Lung (tissue), 12 donors: ENCODE measurements around the gene MTA1. TPM values are rescaled to one million over a fixed set of nuclear protein-coding genes. Genes with fewer than 3 reads are reported as not detected.

Source experiments
- ATAC-seq: fragments of 200-7000 bp; cut with Tn5 transposase; one replicate; pipeline ENCODE4 v1.9.1; 2020; ENCODE audit warnings: moderate number of reproducible peaks; ENCODE audit not compliant: insufficient read depth, low FRiP score
- DNase-seq, 3 donors: peaks; one replicate each; pipeline ENCODE4 v3.0.0-alpha.2; 2013 to 2017
- H3K27ac ChIP-seq, 2 donors: one replicate each; pipeline ENCODE4 v1.5.1; 2013; ENCODE audit warnings: mild to moderate bottlenecking in 2 of 2, moderate library complexity in 2 of 2, control low read depth in 1 of 2, inconsistent platforms in 1 of 2, low read depth in 1 of 2, low read length in 1 of 2
- H3K27me3 ChIP-seq, 3 donors: one replicate each; pipeline ENCODE4 v1.5.1; 2013; ENCODE audit warnings: low read length in 2 of 3; ENCODE audit not compliant: control insufficient read depth in 3 of 3, insufficient read depth in 3 of 3
- H3K36me3 ChIP-seq, 4 donors: one replicate each; pipeline ENCODE4 v1.5.1; 2013; ENCODE audit warnings: low read length in 4 of 4, mild to moderate bottlenecking in 1 of 4, moderate library complexity in 1 of 4; ENCODE audit not compliant: control insufficient read depth in 4 of 4, insufficient read depth in 4 of 4
- H3K4me1 ChIP-seq, 5 donors: one replicate each; pipeline ENCODE4 v1.5.1; 2013; ENCODE audit warnings: low read length in 5 of 5, mild to moderate bottlenecking in 2 of 5, moderate library complexity in 1 of 5; ENCODE audit not compliant: control insufficient read depth in 5 of 5, insufficient read depth in 5 of 5
- H3K4me3 ChIP-seq: one replicate; pipeline ENCODE4 v1.5.1; 2013; ENCODE audit warnings: mild to moderate bottlenecking, control low read depth, moderate library complexity
- H3K9ac ChIP-seq, 2 donors: one replicate each; pipeline ENCODE4 v1.5.1; 2013; ENCODE audit warnings: low read length in 2 of 2, control low read depth in 1 of 2; ENCODE audit not compliant: insufficient read depth in 1 of 2
- H3K9me3 ChIP-seq, 4 donors: one replicate each; pipeline ENCODE4 v1.5.1; 2013; ENCODE audit warnings: low read length in 3 of 4, mild to moderate bottlenecking in 1 of 4, moderate library complexity in 1 of 4; ENCODE audit not compliant: control insufficient read depth in 4 of 4, insufficient read depth in 3 of 4
- CTCF ChIP-seq: IDR thresholded peaks from 2 replicates; pipeline ENCODE4 v1.5.1; 2012; ENCODE audit warnings: mild to moderate bottlenecking; ENCODE audit errors: control extremely low read depth, extremely low read depth
- WGBS, 2 donors: extraction: QIAGEN DNeasy Blood & Tissue Kit; methylation state at CpG; one replicate each; pipeline ENCODE4 v1.1.7; 2013; 5-methylcytosine and 5-hydroxymethylcytosine counted together
- polyA plus RNA-seq, 2 donors: library from polyadenylated mRNA; stranded (reverse); fragments of 200-250 nt; gene quantifications; one replicate each; pipeline ENCODE4 v1.2.1, GENCODE V29; 2013
- total RNA-seq, 2 donors: library from RNA; depleted of rRNA in 1 of 2; stranded (reverse); fragments of >200 nt in 1 of 2; gene quantifications; one replicate each; pipeline ENCODE4 v1.2.1, GENCODE V29; 2014 to 2021
- donor health status: control.
- donor health status: control.
- donor health status: Bipolar disorder and iron deficiency.
- donor health status: healthy.
- donor health status: DM: yes; HTN: yes; CAD: no.

The MTA1 gene
- total and polyA plus RNA-seq, 4 donors, result 40.2 to 113 (median 63.6) TPM

DNA sequence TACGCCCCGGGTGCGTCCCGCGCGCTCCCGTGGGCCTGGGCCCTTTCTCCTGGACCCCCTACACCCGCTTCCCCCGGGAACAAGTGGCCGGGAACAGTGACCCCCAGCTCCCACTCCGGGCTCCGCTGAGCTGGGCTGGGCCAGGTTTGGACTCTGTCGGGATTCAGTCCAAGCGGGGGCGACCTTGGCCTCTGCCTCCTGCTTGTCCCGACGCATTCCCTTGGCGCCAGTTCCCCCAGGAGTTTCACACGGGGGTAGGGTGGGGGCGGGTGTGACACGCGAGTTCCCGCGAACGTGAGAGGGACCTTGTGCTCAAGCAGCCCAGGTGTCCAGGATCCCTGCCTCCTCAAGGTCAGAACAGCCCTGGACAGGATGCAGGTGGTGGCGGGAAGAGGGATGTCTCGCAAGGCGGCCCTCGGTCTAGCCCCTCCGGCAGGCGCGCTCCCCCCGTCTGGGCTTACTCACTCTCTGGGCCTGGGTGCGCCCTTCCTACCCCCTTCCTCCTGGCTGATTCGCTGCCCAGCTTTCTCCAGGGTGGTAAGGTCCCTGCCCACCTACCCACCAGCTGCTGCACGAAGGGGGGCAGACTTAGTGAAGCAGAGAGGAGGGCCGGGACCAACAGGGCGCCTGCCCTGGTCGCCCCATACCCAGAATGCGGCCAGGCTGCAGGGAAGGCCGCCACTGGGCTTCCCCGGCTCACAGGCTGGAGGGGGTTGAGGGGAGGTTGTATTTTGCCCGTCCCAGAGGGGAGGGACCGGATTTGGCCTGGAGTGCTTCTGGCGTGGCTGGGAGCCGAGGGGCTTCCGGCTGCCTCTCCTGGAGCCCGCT is 55.9 kb downstream of the MTA1 start:
- no peak for TF ChIP-seq CTCF
- ATAC-seq (no peak), DNase-seq (peak; percentile 80 to 87 (median 86))
- Histone ChIP-seq H3K9ac (peak overlapping the region; percentile 49 to 68), H3K36me3 (peaks cover 0 to 8% (median 0%) of the 10 kb centered on the region in 4 donors), H3K4me3 (peak overlapping the region; percentile 75), H3K27ac (peak overlapping the region; percentile 96 to 100), H3K4me1 (peaks cover 0 to 57% (median 20%) of the 10 kb centered on the region in 5 donors), H3K27me3 (no peaks in the 10 kb centered on the region), H3K9me3 (no peaks in the 10 kb centered on the region)
- 6% methylated on average over 38 to 48 of the region's 48 CpGs for WGBS, 2 donors

GRCh38 chr14:105476097-105476830 is 56.6 kb downstream of the MTA1 start:
- DNase-seq (peak; percentile 68 to 70 (median 69)), ATAC-seq (no peak)
- Histone ChIP-seq H3K36me3 (peaks cover 0 to 8% (median 0%) of the 10 kb centered on the region in 4 donors), H3K9ac (peak overlapping the region; percentile 43 to 68), H3K27ac (peak overlapping the region; percentile 96 to 100), H3K4me3 (peak overlapping the region; percentile 75), H3K4me1 (peaks cover 0 to 57% (median 17%) of the 10 kb centered on the region in 5 donors), H3K27me3 (no peaks in the 10 kb centered on the region), H3K9me3 (no peaks in the 10 kb centered on the region)
- WGBS, 2 donors, result 23 to 33% methylated on average over 21 of the region's 21 CpGs
- no peak for TF ChIP-seq CTCF

DNA sequence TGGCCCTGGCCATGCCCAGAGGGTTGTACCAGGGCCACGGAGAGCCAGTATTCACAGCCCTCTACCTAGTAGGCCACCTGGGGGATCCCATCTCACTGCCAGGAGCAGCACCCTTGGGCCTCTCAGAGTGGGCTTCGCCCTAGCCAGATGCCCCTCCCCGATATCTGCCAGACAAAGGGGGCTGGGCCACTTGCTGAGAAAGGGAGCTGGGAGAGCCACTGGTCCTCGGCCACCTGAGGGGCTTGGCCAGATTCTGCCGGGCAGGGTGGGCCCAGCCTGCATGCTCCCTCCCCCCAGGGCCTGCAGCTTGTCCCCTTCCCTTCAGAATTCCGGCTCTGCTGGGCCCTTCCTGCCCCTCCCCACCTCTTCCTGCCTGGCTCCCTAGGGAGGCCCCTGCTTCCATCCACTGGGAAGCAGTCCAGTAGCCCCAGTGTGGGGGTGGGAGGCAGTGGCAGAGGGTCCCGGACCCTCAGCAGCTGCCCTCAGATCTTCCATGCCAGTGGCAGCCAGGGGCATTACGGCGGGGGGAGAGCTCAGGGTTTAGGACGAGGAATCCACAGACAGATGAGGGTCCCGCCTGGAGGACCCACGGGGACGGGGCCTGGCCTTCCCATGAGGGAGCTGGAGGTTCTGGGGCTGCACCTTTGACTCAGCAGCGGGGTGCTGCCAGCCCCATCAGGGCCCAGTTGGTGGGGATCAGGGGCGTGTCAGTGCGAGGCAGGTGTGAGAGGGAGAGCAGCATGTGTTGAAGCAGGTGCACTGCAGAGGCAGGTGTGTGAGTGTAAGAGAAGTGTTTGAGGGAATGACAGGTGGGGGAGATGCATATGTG is 57.4 kb downstream of the MTA1 start:
- peak overlapping the region; percentile 75 for H3K4me3 ChIP-seq
- ATAC-seq (no peak), DNase-seq (peak in 2 of 3 donors; percentile 42 to 61)
- H3K9ac ChIP-seq, result peak overlapping the region in 1 of 2 donors; percentile 23
- H3K27me3 ChIP-seq, result no peaks in the 10 kb centered on the region
- peaks cover 0 to 58% (median 16%) of the 10 kb centered on the region in 5 donors for H3K4me1 ChIP-seq
- TF ChIP-seq CTCF, result no peak
- peak overlapping the region; percentile 96 to 100 for H3K27ac ChIP-seq
- WGBS, 2 donors, result 34 to 41% methylated on average over 15 to 16 of the region's 16 CpGs
- no peaks in the 10 kb centered on the region for H3K9me3 ChIP-seq
- H3K36me3 ChIP-seq, result peaks cover 0 to 8% (median 0%) of the 10 kb centered on the region in 4 donors
